Measurements from ENCODE around the gene ARHGAP4. TPM values are rescaled to one million over a fixed set of nuclear protein-coding genes. Genes with fewer than 3 reads are reported as not detected.

Gene ARHGAP4
- total RNA-seq, 3 donors from 2014 or later (not counting 1 experiment from before 2014, with no cell fraction given): 352 to 398 (median 384) TPM

DNA sequence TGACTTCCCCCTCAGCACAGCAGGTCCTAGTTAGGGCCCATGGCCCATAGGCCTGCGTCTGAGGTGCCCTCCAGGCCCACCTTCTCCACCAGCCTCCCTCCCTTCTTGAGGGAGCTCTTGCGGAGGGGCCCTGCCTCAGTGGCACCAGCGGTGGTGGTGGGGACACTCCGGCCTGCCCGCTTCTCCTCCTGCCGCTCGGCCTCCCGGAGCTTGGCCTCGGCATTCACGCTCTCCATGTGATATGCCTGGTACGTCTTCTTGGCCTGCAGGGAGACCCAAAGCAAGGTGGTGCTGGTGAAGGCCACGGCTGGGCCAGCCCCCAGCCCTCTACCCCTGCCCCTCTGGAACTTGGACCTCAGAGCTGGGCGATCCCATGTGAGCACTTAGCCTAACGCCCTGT is 5.5 kb downstream of the ARHGAP4 start:
- ATAC-seq (no peak), DNase-seq (no peak)
- H3K9me3 Mint-ChIP-seq: no peaks in the 10 kb centered on the region
- H3K4me1 Mint-ChIP-seq: peaks cover 32 to 36% of the 10 kb centered on the region in 2 donors
- H3K4me3 Mint-ChIP-seq: no peak overlapping the region
- WGBS (ENCODE audit: insufficient coverage): 96% methylated on average over 12 of the region's 14 CpGs
- Histone ChIP-seq H3K27me3 (ENCODE audit: control insufficient read depth, insufficient read depth, low read length) (no peaks in the 10 kb centered on the region), H3K9me3 (ENCODE audit: control insufficient read depth, insufficient read depth, low read length) (no peaks in the 10 kb centered on the region), H3K4me1 (ENCODE audit: control insufficient read depth, insufficient read depth, low read length) (peaks cover 49% of the 10 kb centered on the region), H3K4me3 (ENCODE audit: low read length) (no peak overlapping the region), H3K27ac (ENCODE audit: low read length) (no peak overlapping the region), H3K36me3 (ENCODE audit: control insufficient read depth, insufficient read depth, low read length) (peaks cover 33% of the 10 kb centered on the region)
- H3K36me3 Mint-ChIP-seq: no peaks in the 10 kb centered on the region
- no peaks in the 10 kb centered on the region for H3K27me3 Mint-ChIP-seq (ENCODE audit: low read depth in 2 of 2)
- intact Hi-C loops (cut with micrococcal nuclease): loop anchor here (10.0 kb wide), 1 partner anchor 174 kb away; the partner anchor contains the start of gene MECP2
- TF ChIP-seq, protein P1, sequence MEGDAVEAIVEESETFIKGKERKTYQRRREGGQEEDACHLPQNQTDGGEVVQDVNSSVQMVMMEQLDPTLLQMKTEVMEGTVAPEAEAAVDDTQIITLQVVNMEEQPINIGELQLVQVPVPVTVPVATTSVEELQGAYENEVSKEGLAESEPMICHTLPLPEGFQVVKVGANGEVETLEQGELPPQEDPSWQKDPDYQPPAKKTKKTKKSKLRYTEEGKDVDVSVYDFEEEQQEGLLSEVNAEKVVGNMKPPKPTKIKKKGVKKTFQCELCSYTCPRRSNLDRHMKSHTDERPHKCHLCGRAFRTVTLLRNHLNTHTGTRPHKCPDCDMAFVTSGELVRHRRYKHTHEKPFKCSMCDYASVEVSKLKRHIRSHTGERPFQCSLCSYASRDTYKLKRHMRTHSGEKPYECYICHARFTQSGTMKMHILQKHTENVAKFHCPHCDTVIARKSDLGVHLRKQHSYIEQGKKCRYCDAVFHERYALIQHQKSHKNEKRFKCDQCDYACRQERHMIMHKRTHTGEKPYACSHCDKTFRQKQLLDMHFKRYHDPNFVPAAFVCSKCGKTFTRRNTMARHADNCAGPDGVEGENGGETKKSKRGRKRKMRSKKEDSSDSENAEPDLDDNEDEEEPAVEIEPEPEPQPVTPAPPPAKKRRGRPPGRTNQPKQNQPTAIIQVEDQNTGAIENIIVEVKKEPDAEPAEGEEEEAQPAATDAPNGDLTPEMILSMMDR (IDR thresholded peaks at IDR 0.05): no peak
- no peak overlapping the region for H3K27ac Mint-ChIP-seq

DNA sequence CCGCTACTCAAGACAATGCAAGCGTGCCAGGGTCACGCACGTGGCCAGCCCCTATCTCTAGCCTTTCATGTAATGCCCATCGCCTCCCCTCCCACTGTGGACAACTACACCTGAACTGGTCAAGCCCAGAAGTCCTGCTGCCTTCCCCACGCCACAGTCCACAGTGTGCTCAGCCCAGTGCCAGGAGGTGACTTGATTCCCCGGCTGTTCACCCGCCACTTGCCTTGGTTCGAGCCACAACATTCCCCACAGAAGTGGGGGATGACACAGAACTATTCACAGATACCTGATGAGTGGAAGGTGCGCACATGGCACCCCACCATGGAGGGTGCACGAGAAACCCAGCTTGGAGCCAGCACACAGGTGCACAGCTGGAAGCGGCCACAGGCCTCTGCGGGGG is 6.8 kb downstream of the ARHGAP4 start:
- no peak for DNase-seq
- H3K36me3 Mint-ChIP-seq: no peaks in the 10 kb centered on the region
- H3K27me3 Mint-ChIP-seq (ENCODE audit: low read depth in 2 of 2): no peaks in the 10 kb centered on the region
- Histone ChIP-seq H3K27ac (ENCODE audit: low read length) (no peak overlapping the region), H3K36me3 (ENCODE audit: control insufficient read depth, insufficient read depth, low read length) (peaks cover 33% of the 10 kb centered on the region), H3K4me1 (ENCODE audit: control insufficient read depth, insufficient read depth, low read length) (peaks cover 36% of the 10 kb centered on the region), H3K9me3 (ENCODE audit: control insufficient read depth, insufficient read depth, low read length) (no peaks in the 10 kb centered on the region), H3K4me3 (ENCODE audit: low read length) (no peak overlapping the region), H3K27me3 (ENCODE audit: control insufficient read depth, insufficient read depth, low read length) (no peaks in the 10 kb centered on the region)
- 96% methylated on average over 13 of the region's 13 CpGs for WGBS (ENCODE audit: insufficient coverage)
- H3K4me3 Mint-ChIP-seq: no peak overlapping the region
- no peak overlapping the region for H3K27ac Mint-ChIP-seq
- H3K9me3 Mint-ChIP-seq: no peaks in the 10 kb centered on the region
- H3K4me1 Mint-ChIP-seq: peaks cover 19 to 25% of the 10 kb centered on the region in 2 donors
- intact Hi-C loops (cut with micrococcal nuclease): no loop called here
- TF ChIP-seq, protein P1 (IDR thresholded peaks at IDR 0.05): no peak
- ATAC-seq: no peak

DNA sequence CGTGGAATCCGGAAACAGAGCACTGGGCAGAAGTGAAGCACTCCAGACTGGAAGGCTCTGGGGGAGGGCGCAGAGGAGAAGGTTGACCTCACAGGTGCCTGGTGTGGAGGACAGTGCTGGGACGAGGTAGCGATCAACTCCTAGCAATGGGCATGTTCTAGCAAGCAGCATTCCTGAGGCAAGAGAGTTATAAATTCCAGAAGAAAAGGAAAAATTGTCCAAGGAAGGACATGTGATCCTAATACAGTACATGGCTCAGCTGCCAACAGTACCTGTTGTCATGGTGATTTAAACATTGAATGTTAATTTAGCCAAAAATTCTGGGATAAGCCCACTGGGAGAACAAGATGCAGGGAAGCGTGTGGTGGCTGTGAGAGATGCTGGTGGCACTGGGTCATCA is 8.2 kb downstream of the ARHGAP4 start:
- no peak overlapping the region for H3K4me3 Mint-ChIP-seq

More for the DNA sequence above, 8.2 kb downstream of the ARHGAP4 start:
- Histone ChIP-seq H3K9me3 (ENCODE audit: control insufficient read depth, insufficient read depth, low read length) (no peaks in the 10 kb centered on the region), H3K27me3 (ENCODE audit: control insufficient read depth, insufficient read depth, low read length) (no peaks in the 10 kb centered on the region), H3K4me3 (ENCODE audit: low read length) (no peak overlapping the region), H3K27ac (ENCODE audit: low read length) (no peak overlapping the region), H3K4me1 (ENCODE audit: control insufficient read depth, insufficient read depth, low read length) (peaks cover 22% of the 10 kb centered on the region), H3K36me3 (ENCODE audit: control insufficient read depth, insufficient read depth, low read length) (peaks cover 47% of the 10 kb centered on the region)
- Mint-ChIP-seq H3K9me3 (no peaks in the 10 kb centered on the region), H3K27ac (no peak overlapping the region), H3K36me3 (no peaks in the 10 kb centered on the region), H3K27me3 (ENCODE audit: low read depth in 2 of 2) (no peaks in the 10 kb centered on the region), H3K4me1 (peaks cover 15 to 16% of the 10 kb centered on the region in 2 donors)
- DNase-seq (no peak), ATAC-seq (no peak)
- intact Hi-C loops (cut with micrococcal nuclease): no loop called here
- 91% methylated on average over 6 of the region's 6 CpGs for WGBS (ENCODE audit: insufficient coverage)
- TF ChIP-seq, protein P1 (IDR thresholded peaks at IDR 0.05): no peak
